Ovary (tissue), 9 donors: ENCODE data around the gene SEMA6C. TPM values are rescaled to one million over a fixed set of nuclear protein-coding genes. Genes with fewer than 3 reads are reported as not detected.
A peak's percentile ranks its signal among the peaks of the same experiment; 100 is the strongest.

Source experiments
- DNase-seq, 5 donors: peaks; one replicate each; pipeline ENCODE4 v3.0.0-alpha.2; 2019 to 2020
- H3K27ac ChIP-seq, 2 donors: fragments of 200-600 bp; one replicate each; pipeline versions ENCODE4 v1.5.1 to v1.8.0; 2019 to 2022
- H3K27me3 ChIP-seq: fragments of 200-600 bp; one replicate; pipeline ENCODE4 v1.8.0; 2022
- H3K36me3 ChIP-seq: fragments of 200-600 bp; sonication (generic); one replicate; pipeline ENCODE4 v1.5.1; 2019
- H3K4me1 ChIP-seq: one replicate; pipeline ENCODE4 v1.8.1; 2013; ENCODE audit warnings: mild to moderate bottlenecking, moderate library complexity; ENCODE audit not compliant: insufficient read depth
- H3K4me3 ChIP-seq: fragments of 200-600 bp; sonication (generic); one replicate; pipeline ENCODE4 v1.5.1; 2017
- H3K9me3 ChIP-seq, 2 donors: fragments of 200-600 bp in 1 of 2; sonication (generic) in 1 of 2; one replicate each; pipeline versions ENCODE4 v1.5.1 to v1.8.1; 2013 to 2019; ENCODE audit warnings: mild to moderate bottlenecking in 1 of 2, moderate library complexity in 1 of 2
- EP300 ChIP-seq: sonication (generic); formaldehyde crosslinking; IDR thresholded peaks from one replicate; pipeline ENCODE4 v1.6.1; 2017; ENCODE audit warnings: antibody characterized with exemption
- POLR2A ChIP-seq: fragments of 450-650 bp; IDR thresholded peaks from one replicate; pipeline ENCODE4 v1.6.1; 2017; ENCODE audit warnings: antibody characterized with exemption, mild to moderate bottlenecking, moderate library complexity
- WGBS, 3 donors: extraction: QIAGEN DNeasy Blood & Tissue Kit in 1 of 3; methylation state at CpG; one replicate each; pipeline versions ENCODE4 v1.1.5 to v1.1.7; 2013 to 2017; 5-methylcytosine and 5-hydroxymethylcytosine counted together
- intact Hi-C, 4 donors: fragments of 100-400 bp; cut with DNase I; formaldehyde crosslinking; loops; one replicate each; pipeline versions ENCODE4 v1.11.0 to v1.15.1; 2022 to 2023
- polyA plus RNA-seq, 2 donors: library from polyadenylated mRNA; stranded (reverse); fragments of 200-250 nt in 1 of 2; fragments of 350-450 nt in 1 of 2; fragmentation: Illumina TruSeq in 1 of 2; extraction: RNeasy Lipid Tissue Mini Kit (QIAGEN cat#74804) in 1 of 2; gene quantifications; one replicate each; pipeline ENCODE4 v1.2.3, GENCODE V29; 2013 to 2014
- total RNA-seq, 7 donors: library from RNA; depleted of rRNA in 2 of 7; stranded (reverse); fragments of >200 nt in 2 of 7; fragmentation: NEBNext Ultra II Directional in 3 of 7; extraction: Animal tissue kit (Norgen Biotek cat#: 25700) in 3 of 7; gene quantifications; one replicate each; pipeline versions ENCODE4 v1.1.0 to v1.2.4, GENCODE V29; 2016 to 2023
- TF ChIP-seq, protein P1 (sequence below), 3 donors: fragments of 450-650 bp in 2 of 3; fragments of 200-600 bp in 1 of 3; IDR thresholded peaks; one replicate each; pipeline versions ENCODE4 v1.5.1 to v1.8.0; 2016 to 2022; ENCODE audit warnings: antibody characterized with exemption in 3 of 3, mild to moderate bottlenecking in 1 of 3
- donor health status: DM: no; HTN: no; CAD: no; lungs with moderate emphysema.
- donor health status: DM: no; HTN: no; CAD: no.
- donor health status: Bipolar disorder and iron deficiency.
- donor health status: DM: yes; HTN: yes; CAD: no.
- donor health status: DM: no; HTN: no; CAD: no.
- donor health status: DM: yes; HTN: yes; CAD: no.

SEMA6C gene
- total and polyA plus RNA-seq, 9 donors = 5.0 to 18.0 (median 13.4) TPM

DNA sequence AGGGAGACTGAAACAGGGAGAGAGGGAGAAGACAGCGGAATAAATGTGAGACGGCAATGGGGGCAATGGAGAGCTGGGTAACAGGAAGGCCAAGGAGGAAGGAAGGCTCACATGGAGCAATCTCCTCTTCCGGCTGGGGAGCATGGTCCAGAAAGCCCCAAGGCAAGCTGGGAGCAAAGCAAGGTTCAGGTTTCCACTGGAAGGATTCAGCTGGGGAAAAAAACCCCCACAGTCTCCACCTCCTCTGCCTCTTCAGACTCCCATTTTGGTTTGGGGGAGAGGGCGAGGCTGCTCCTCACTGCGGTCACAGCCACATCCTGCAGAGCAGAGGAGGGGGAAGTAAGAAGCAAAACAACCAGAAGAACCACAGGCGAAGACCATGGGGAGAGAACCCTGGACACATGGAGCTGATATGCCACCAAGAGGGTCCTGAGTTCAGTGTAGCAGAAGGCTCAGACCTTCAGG lies 10.7 kb upstream of the SEMA6C start:
- Histone ChIP-seq H3K9me3 (no peaks in the 10 kb centered on the region), H3K4me1 (no peaks in the 10 kb centered on the region), H3K36me3 (no peaks in the 10 kb centered on the region), H3K27ac (no peak overlapping the region), H3K4me3 (no peak overlapping the region), H3K27me3 (no peaks in the 10 kb centered on the region)
- WGBS, 3 donors = 83 to 86% (median 84%) methylated on average over 6 of the region's 6 CpGs
- no peak for TF ChIP-seq EP300
- no peak for TF ChIP-seq POLR2A
- TF ChIP-seq, protein P1, sequence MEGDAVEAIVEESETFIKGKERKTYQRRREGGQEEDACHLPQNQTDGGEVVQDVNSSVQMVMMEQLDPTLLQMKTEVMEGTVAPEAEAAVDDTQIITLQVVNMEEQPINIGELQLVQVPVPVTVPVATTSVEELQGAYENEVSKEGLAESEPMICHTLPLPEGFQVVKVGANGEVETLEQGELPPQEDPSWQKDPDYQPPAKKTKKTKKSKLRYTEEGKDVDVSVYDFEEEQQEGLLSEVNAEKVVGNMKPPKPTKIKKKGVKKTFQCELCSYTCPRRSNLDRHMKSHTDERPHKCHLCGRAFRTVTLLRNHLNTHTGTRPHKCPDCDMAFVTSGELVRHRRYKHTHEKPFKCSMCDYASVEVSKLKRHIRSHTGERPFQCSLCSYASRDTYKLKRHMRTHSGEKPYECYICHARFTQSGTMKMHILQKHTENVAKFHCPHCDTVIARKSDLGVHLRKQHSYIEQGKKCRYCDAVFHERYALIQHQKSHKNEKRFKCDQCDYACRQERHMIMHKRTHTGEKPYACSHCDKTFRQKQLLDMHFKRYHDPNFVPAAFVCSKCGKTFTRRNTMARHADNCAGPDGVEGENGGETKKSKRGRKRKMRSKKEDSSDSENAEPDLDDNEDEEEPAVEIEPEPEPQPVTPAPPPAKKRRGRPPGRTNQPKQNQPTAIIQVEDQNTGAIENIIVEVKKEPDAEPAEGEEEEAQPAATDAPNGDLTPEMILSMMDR (IDR thresholded peaks at IDR 0.05) = no peak
- intact Hi-C loops = loop anchor here in 3 of 4 donors (5.0 to 10.0 kb wide), 4 partner anchors 55 to 135 kb away; no protein-coding TSS in a partner anchor
- no peak for DNase-seq

DNA sequence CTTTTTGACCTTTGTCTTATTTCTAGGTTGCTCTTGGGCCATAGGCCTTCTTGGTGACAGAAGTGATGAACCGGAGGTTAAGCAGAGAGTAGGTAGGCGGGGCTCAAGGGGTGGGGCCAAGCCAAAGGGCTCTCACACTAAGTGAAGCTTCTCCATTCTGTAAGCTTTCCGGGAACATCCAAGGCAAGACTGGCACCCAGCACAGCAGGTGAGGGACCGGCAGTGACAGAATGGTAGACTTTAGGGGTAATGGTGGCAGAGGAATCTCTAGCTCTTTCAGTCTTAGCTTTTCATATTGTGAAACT lies 10.0 kb upstream of the SEMA6C start, which contains the start of gene TNFAIP8L2:
Gene TNFAIP8L2, plus strand, starts transcription at position 135 of the 305 bp plus-strand sequence. CDS start 2,049 bp downstream, outside the sequence.
- Histone ChIP-seq H3K4me3 (no peak within 1 kb of the TSS), H3K4me1 (no peaks in the 10 kb centered on the region), H3K27ac (no peak within 1 kb of the TSS), H3K36me3 (no peaks in the 10 kb centered on the region), H3K9me3 (no peaks in the 10 kb centered on the region), H3K27me3 (no peaks in the 10 kb centered on the region)
- intact Hi-C loops = loop anchor here in 3 of 4 donors (5.0 to 10.0 kb wide), 4 partner anchors 54 to 134 kb away; no protein-coding TSS in a partner anchor
- 67 to 84% (median 79%) methylated on average over 4 of the region's 4 CpGs for WGBS, 3 donors
- DNase-seq = no peak
- TF ChIP-seq, protein P1 (IDR thresholded peaks at IDR 0.05) = no peak
- TF ChIP-seq EP300 = no peak
- no peak for TF ChIP-seq POLR2A

DNA sequence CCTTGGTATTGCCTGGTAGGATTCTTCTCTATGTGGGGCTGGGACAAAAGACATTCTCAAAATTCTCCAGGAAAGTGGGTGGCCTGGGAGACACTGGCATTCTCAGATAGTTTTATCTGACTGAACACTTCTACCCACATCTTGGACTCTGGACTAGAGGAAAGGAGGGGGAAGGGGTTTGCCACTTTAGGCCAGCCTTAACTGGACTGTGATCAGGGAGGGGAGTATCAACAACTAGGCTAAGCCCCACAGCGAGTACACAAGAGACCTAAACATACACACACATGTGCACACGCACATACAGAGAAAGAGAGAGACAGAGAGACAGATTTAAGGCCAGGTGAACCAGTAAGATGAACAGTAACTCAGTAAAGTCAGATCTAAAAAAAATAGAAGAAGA lies 1.2 kb upstream of the SEMA6C start:
- Histone ChIP-seq H3K4me1 (peaks cover 8% of the 10 kb centered on the region), H3K27me3 (no peaks in the 10 kb centered on the region), H3K36me3 (no peaks in the 10 kb centered on the region), H3K9me3 (no peaks in the 10 kb centered on the region), H3K4me3 (no peak overlapping the region), H3K27ac (peak overlapping the region in 1 of 2 donors; percentile 77)
- TF ChIP-seq POLR2A = no peak
- TF ChIP-seq, protein P1 (IDR thresholded peaks at IDR 0.05) = no peak
- TF ChIP-seq EP300 = no peak
- intact Hi-C loops = loop anchor here in 2 of 4 donors (5.0 to 10.0 kb wide), 2 partner anchors 73 to 75 kb away; partner anchors contain the start of gene GABPB2 (in 2 of the 2)
- 87 to 92% (median 88%) methylated on average over 2 of the region's 2 CpGs for WGBS, 3 donors
- no peak for DNase-seq

DNA sequence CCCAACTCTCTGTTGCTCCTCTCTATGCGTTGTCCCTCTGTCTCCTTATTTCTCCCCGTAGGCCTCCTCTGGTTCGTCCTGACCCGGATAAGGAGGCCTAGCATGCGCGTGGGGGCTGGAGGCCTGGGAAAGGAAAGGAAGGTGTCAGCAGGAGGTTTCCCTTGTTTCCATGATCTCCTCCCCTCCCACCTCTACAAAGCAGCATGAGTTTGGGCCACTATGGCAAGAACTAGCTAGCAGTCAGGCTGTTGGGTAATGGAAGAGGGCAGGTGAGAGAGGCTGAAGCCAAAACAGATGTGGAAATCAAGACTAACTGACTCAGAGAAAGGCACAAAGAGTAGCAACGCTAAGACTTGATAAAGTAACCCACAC lies 687 bp upstream of the SEMA6C start:
- Histone ChIP-seq H3K27ac (peak overlapping the region; percentile 33 to 77), H3K4me3 (peak overlapping the region; percentile 45), H3K9me3 (no peaks in the 10 kb centered on the region), H3K27me3 (no peaks in the 10 kb centered on the region), H3K4me1 (peaks cover 8% of the 10 kb centered on the region), H3K36me3 (no peaks in the 10 kb centered on the region)
- intact Hi-C loops = loop anchor here in 2 of 4 donors (5.0 to 10.0 kb wide), 2 partner anchors 72 to 75 kb away; partner anchors contain the start of gene GABPB2 (in 2 of the 2)
- peak in 3 of 5 donors; percentile 42 to 51 (median 45) for DNase-seq
- TF ChIP-seq EP300 (no peak), POLR2A (no peak)
- TF ChIP-seq, protein P1 (IDR thresholded peaks at IDR 0.05) = no peak
- 6 to 9% (median 6%) methylated on average over 7 of the region's 7 CpGs for WGBS, 3 donors
